CD14-positive monocyte (primary cell): ENCODE results near the gene PEX26. TPM values are rescaled to one million over a fixed set of nuclear protein-coding genes. Genes with fewer than 3 reads are reported as not detected.

Source experiments
- DNase-seq, 3 donors: peaks; one replicate each; pipeline ENCODE4 v3.0.0-alpha.2; 2011 to 2022
- H2AFZ ChIP-seq: 2 replicates; pipeline ENCODE4 v1.6.0; 2012; ENCODE audit warnings: mild to moderate bottlenecking, low read depth, low read length, inconsistent platforms; ENCODE audit not compliant: insufficient read depth, poor library complexity, severe bottlenecking
- H3K27ac ChIP-seq, 2 donors: 1 replicate in 1 of 2; 2 replicates in 1 of 2; pipeline ENCODE4 v1.5.1; 2012 to 2013; ENCODE audit warnings: low read length in 2 of 2, control low read depth in 1 of 2, inconsistent platforms in 1 of 2, low read depth in 1 of 2, mild to moderate bottlenecking in 1 of 2
- H3K27me3 ChIP-seq, 2 donors: one replicate each; pipeline versions ENCODE4 v1.6.0 to v1.6.1; 2011 to 2013; ENCODE audit warnings: low read length in 2 of 2; ENCODE audit not compliant: control insufficient read depth in 2 of 2, insufficient read depth in 2 of 2
- H3K36me3 ChIP-seq, 2 donors: replicated peaks in 1 of 2; 1 replicate in 1 of 2; 2 replicates in 1 of 2; pipeline versions ENCODE4 v1.5.1 to v1.6.1; 2012 to 2013; ENCODE audit warnings: low read length in 2 of 2, control low read depth in 1 of 2, inconsistent platforms in 1 of 2, mild to moderate bottlenecking in 1 of 2; ENCODE audit not compliant: insufficient read depth in 2 of 2, control insufficient read depth in 1 of 2
- H3K4me1 ChIP-seq, 2 donors: 1 replicate in 1 of 2; 2 replicates in 1 of 2; pipeline versions ENCODE4 v1.5.1 to v1.6.1; 2012 to 2013; ENCODE audit warnings: low read length in 2 of 2, control low read depth in 1 of 2, inconsistent platforms in 1 of 2, mild to moderate bottlenecking in 1 of 2, moderate library complexity in 1 of 2; ENCODE audit not compliant: insufficient read depth in 2 of 2, control insufficient read depth in 1 of 2
- H3K4me2 ChIP-seq: replicated peaks from 2 replicates; pipeline ENCODE3; 2012; ENCODE audit warnings: low read length, moderate library complexity, mild to moderate bottlenecking; ENCODE audit not compliant: poor library complexity, severe bottlenecking; ENCODE audit errors: extremely low read depth
- H3K4me3 ChIP-seq, 3 experiments: fragments of 200-600 bp in 1 of 3; sonication (generic) in 1 of 3; replicated peaks in 1 of 3; 1 replicate in 2 of 3; 2 replicates in 1 of 3; pipeline ENCODE4 v1.5.1; 2011 to 2013; ENCODE audit warnings: low read length in 3 of 3, mild to moderate bottlenecking in 3 of 3, control low read depth in 2 of 3, low read depth in 2 of 3, inconsistent platforms in 1 of 3, moderate library complexity in 1 of 3
- H3K79me2 ChIP-seq: 2 replicates; pipeline ENCODE4 v1.6.0; 2012; ENCODE audit warnings: mild to moderate bottlenecking, control low read depth, inconsistent platforms, low read length, moderate library complexity; ENCODE audit not compliant: insufficient read depth
- H3K9ac ChIP-seq: 2 replicates; pipeline ENCODE4 v1.6.0; 2017; ENCODE audit warnings: low read length, mild to moderate bottlenecking; ENCODE audit not compliant: insufficient read depth, poor library complexity, severe bottlenecking
- H3K9me3 ChIP-seq, 2 donors: replicated peaks in 1 of 2; 1 replicate in 1 of 2; 2 replicates in 1 of 2; pipeline versions ENCODE4 v1.5.1 to v1.6.1; 2012 to 2013; ENCODE audit warnings: low read length in 2 of 2, control low read depth in 1 of 2; ENCODE audit not compliant: control insufficient read depth in 1 of 2, insufficient read depth in 1 of 2
- H4K20me1 ChIP-seq: 2 replicates; pipeline ENCODE4 v1.6.0; 2012; ENCODE audit warnings: mild to moderate bottlenecking, low read length, control low read depth, moderate library complexity; ENCODE audit not compliant: insufficient read depth
- H3K27ac Mint-ChIP-seq, 7 donors: one replicate each; pipeline ENCODE4 v1.8.0; 2020; ENCODE audit warnings: mild to moderate bottlenecking in 7 of 7, mixed read lengths in 7 of 7, moderate library complexity in 6 of 7, inconsistent platforms in 2 of 7
- H3K27me3 Mint-ChIP-seq, 3 donors: one replicate each; pipeline ENCODE4 v1.8.0; 2021 to 2022; ENCODE audit warnings: low read depth in 3 of 3, mild to moderate bottlenecking in 3 of 3, mixed read lengths in 3 of 3, moderate library complexity in 3 of 3, inconsistent platforms in 1 of 3
- H3K36me3 Mint-ChIP-seq, 2 donors: one replicate each; pipeline ENCODE4 v1.8.0; 2020; ENCODE audit warnings: mixed read lengths in 2 of 2, inconsistent platforms in 1 of 2, mild to moderate bottlenecking in 1 of 2
- H3K4me1 Mint-ChIP-seq: one replicate; pipeline ENCODE4 v1.8.0; 2020; ENCODE audit warnings: mild to moderate bottlenecking, mixed read lengths
- H3K4me3 Mint-ChIP-seq, 2 donors: one replicate each; pipeline ENCODE4 v1.8.0; 2020; ENCODE audit warnings: mild to moderate bottlenecking in 2 of 2, mixed read lengths in 2 of 2, moderate library complexity in 1 of 2
- H3K9me3 Mint-ChIP-seq, 7 donors: one replicate each; pipeline ENCODE4 v1.8.0; 2020 to 2022; ENCODE audit warnings: mixed read lengths in 7 of 7, mild to moderate bottlenecking in 6 of 7, moderate library complexity in 6 of 7, inconsistent platforms in 2 of 7
- WGBS: methylation state at CpG from one replicate; pipeline ENCODE4 v1.1.5; 2013; ENCODE audit warnings: missing lambda C conversion rate; ENCODE audit not compliant: insufficient coverage; 5-methylcytosine and 5-hydroxymethylcytosine counted together
- intact Hi-C, 2 donors: fragments of 100-400 bp; cut with micrococcal nuclease; formaldehyde crosslinking; loops; one replicate each; pipeline versions ENCODE4 v1.15.0 to v1.15.1; 2023
- polyA plus RNA-seq, 3 donors: library from polyadenylated mRNA; depleted of rRNA in 1 of 3; unstranded in 2 of 3; stranded (reverse) in 1 of 3; fragments of 300-500 nt in 2 of 3; fragments of >200 nt in 1 of 3; fragmentation: Illumina TruSeq in 2 of 3; gene quantifications; 1 replicate in 2 of 3; 2 replicates in 1 of 3; pipeline ENCODE4 v1.2.3, GENCODE V29; 2012 to 2021
- TF ChIP-seq, protein P1 (sequence below): fragments of 200-600 bp; IDR thresholded peaks from one replicate; pipeline ENCODE4 v1.8.0; 2022; ENCODE audit warnings: antibody characterized with exemption, mild to moderate bottlenecking

The PEX26 gene
- polyA plus RNA-seq, 3 donors: 3.4 to 8.6 (median 3.7) TPM

DNA sequence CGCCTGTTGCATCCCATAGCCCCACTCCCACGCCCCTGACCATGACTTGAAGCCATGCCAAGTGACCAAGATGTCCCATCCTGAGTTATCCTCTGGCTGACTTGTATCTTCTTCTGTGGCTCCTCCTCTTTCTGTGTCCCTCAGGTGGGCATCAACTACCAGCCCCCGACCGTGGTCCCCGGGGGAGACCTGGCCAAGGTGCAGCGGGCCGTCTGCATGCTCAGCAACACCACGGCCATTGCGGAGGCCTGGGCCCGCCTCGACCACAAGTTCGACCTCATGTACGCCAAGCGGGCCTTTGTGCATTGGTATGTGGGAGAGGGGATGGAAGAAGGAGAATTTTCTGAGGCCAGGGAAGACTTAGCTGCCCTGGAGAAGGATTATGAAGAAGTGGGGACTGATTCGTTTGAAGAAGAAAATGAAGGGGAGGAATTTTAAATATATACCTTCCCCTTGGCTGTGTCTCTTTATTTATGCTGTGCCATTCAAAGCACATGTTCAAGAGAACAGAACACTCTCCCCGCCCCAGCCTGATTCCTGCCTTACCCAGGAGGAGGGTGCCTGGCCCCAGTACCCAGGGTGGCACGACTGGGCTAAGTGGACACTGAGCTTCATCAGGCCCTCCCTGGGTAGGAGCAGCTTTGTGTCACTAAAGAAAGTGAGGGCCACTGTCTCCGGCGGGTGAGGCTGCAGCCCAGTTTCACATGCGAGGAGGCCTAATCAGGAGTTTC is 53.1 kb downstream of the PEX26 start:
- Histone ChIP-seq H4K20me1 (no peaks in the 10 kb centered on the region), H3K9ac (no peak overlapping the region), H3K4me3 (no peak overlapping the region), H3K4me1 (no peaks in the 10 kb centered on the region), H3K9me3 (no peaks in the 10 kb centered on the region), H3K4me2 (no peak overlapping the region), H3K27me3 (no peaks in the 10 kb centered on the region), H2AFZ (no peak overlapping the region), H3K36me3 (no peaks in the 10 kb centered on the region), H3K79me2 (no peaks in the 10 kb centered on the region), H3K27ac (no peak overlapping the region)
- WGBS: 92% methylated on average over 9 of the region's 20 CpGs
- TF ChIP-seq, protein P1, sequence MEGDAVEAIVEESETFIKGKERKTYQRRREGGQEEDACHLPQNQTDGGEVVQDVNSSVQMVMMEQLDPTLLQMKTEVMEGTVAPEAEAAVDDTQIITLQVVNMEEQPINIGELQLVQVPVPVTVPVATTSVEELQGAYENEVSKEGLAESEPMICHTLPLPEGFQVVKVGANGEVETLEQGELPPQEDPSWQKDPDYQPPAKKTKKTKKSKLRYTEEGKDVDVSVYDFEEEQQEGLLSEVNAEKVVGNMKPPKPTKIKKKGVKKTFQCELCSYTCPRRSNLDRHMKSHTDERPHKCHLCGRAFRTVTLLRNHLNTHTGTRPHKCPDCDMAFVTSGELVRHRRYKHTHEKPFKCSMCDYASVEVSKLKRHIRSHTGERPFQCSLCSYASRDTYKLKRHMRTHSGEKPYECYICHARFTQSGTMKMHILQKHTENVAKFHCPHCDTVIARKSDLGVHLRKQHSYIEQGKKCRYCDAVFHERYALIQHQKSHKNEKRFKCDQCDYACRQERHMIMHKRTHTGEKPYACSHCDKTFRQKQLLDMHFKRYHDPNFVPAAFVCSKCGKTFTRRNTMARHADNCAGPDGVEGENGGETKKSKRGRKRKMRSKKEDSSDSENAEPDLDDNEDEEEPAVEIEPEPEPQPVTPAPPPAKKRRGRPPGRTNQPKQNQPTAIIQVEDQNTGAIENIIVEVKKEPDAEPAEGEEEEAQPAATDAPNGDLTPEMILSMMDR: no peak
- Mint-ChIP-seq H3K4me1 (peaks cover 7% of the 10 kb centered on the region), H3K27ac (no peak overlapping the region), H3K36me3 (peaks cover 8 to 14% of the 10 kb centered on the region in 2 donors), H3K4me3 (no peak overlapping the region), H3K27me3 (peaks cover 0 to 6% (median 5%) of the 10 kb centered on the region in 3 donors), H3K9me3 (no peaks in the 10 kb centered on the region)
- no peak for DNase-seq
- intact Hi-C loops: no loop called here

GRCh38 chr22:18133452-18133851 is 55.7 kb downstream of the PEX26 start:
- H2AFZ ChIP-seq: no peak overlapping the region
- H3K27ac ChIP-seq: no peak overlapping the region
- H3K36me3 ChIP-seq: no peaks in the 10 kb centered on the region
- WGBS: 100% methylated on average over 1 of the region's 2 CpGs
- H3K9me3 Mint-ChIP-seq: no peaks in the 10 kb centered on the region
- intact Hi-C loops: no loop called here
- no peak overlapping the region for H3K4me3 ChIP-seq
- peak overlapping the region in 1 of 2 donors; percentile 47 for H3K4me3 Mint-ChIP-seq
- no peaks in the 10 kb centered on the region for H3K79me2 ChIP-seq
- H4K20me1 ChIP-seq: no peaks in the 10 kb centered on the region
- H3K9me3 ChIP-seq: no peaks in the 10 kb centered on the region
- DNase-seq: no peak
- H3K36me3 Mint-ChIP-seq: peaks cover 3 to 6% of the 10 kb centered on the region in 2 donors
- TF ChIP-seq, protein P1: no peak
- no peaks in the 10 kb centered on the region for H3K27me3 ChIP-seq
- H3K27ac Mint-ChIP-seq: no peak overlapping the region
- no peaks in the 10 kb centered on the region for H3K4me1 ChIP-seq
- H3K9ac ChIP-seq: no peak overlapping the region
- H3K4me2 ChIP-seq: no peak overlapping the region
- H3K4me1 Mint-ChIP-seq: peaks cover 6% of the 10 kb centered on the region
- H3K27me3 Mint-ChIP-seq: peaks cover 2 to 9% (median 5%) of the 10 kb centered on the region in 3 donors
